Activated B cell treated with CpG ODN at 0.5 μM for 24 hours (primary cell): ENCODE results near the gene PRSS3. TPM values are rescaled to one million over a fixed set of nuclear protein-coding genes. Genes with fewer than 3 reads are reported as not detected.
"Not testable (repeated sequence)": the region's sequence is repeated elsewhere in the genome, so short reads cannot be mapped to it uniquely, and the experiment has no call there.

Source experiments
- ATAC-seq: fragments of 200-7000 bp; cut with Tn5 transposase; one replicate; pipeline ENCODE4 v1.10.0; 2021; ENCODE audit warnings: low read depth, mild to moderate bottlenecking, moderate library complexity
- CTCF ChIA-PET: fragments of 350-600 bp; sonication (Branson Sonifier 250); formaldehyde crosslinking; loops from one replicate; lab custom pipeline; 2021; ENCODE audit warnings: antibody characterized with exemption; lab: Charles Lee
- POLR2A ChIA-PET: fragments of 350-600 bp; sonication (Branson Sonifier 250); formaldehyde crosslinking; loops from one replicate; lab custom pipeline; 2021; ENCODE audit warnings: antibody characterized with exemption; lab: Charles Lee
- DNase-seq: peaks from one replicate; pipeline ENCODE4 v3.0.0; 2022
- H3K27ac Mint-ChIP-seq: one replicate; pipeline ENCODE4 v1.8.0; 2020; ENCODE audit warnings: mixed read lengths
- H3K27me3 Mint-ChIP-seq: one replicate; pipeline ENCODE4 v1.8.0; 2021; ENCODE audit warnings: mixed read lengths
- H3K36me3 Mint-ChIP-seq: one replicate; pipeline ENCODE4 v1.8.0; 2021; ENCODE audit warnings: low read depth, mixed read lengths
- H3K4me1 Mint-ChIP-seq: one replicate; pipeline ENCODE4 v1.8.0; 2021; ENCODE audit warnings: mixed read lengths
- H3K4me3 Mint-ChIP-seq: one replicate; pipeline ENCODE4 v1.8.0; 2020; ENCODE audit warnings: mild to moderate bottlenecking, mixed read lengths
- H3K9me3 Mint-ChIP-seq: one replicate; pipeline ENCODE4 v1.8.0; 2020; ENCODE audit warnings: mixed read lengths
- CTCF ChIP-seq: fragments of 200-600 bp; IDR thresholded peaks from one replicate; pipeline ENCODE4 v1.8.0; 2022; ENCODE audit warnings: antibody characterized with exemption, mild to moderate bottlenecking
- intact Hi-C: fragments of 100-400 bp; cut with micrococcal nuclease; formaldehyde crosslinking; loops from one replicate; pipeline ENCODE4 v1.15.1; 2024
- total RNA-seq: library from RNA; stranded (reverse); gene quantifications from 2 replicates; pipeline ENCODE4 v1.2.3, GENCODE V29; 2022

PRSS3 gene
- total RNA-seq, 1 donor from 2014 or later = not detected

DNA sequence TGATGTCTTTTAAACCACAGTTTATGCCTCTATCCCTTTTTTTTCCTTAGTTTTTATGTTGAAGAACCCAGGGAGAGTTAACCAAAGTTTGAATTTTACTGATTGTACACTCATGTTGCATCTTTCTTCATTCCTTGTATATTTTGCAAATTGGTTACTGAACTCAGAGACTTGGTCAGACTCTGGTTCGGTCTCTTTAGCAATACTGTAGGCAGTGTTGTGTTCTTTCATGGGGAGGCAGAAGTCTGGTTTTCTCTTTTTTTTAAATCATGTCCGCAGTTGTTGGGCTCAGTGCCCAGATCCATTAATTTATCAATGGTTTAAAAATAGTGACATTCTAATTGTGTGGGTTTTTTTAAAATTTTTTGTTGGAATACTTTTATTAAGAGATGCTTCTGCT, 45.0 kb downstream of the PRSS3 start:
- no peak for TF ChIP-seq CTCF
- H3K4me1 Mint-ChIP-seq = peaks cover 57% of the 10 kb centered on the region
- H3K27ac Mint-ChIP-seq = peak overlapping the region; percentile 35
- intact Hi-C loops = no loop called here
- H3K36me3 Mint-ChIP-seq = peaks cover 16% of the 10 kb centered on the region
- no peaks in the 10 kb centered on the region for H3K9me3 Mint-ChIP-seq
- no peaks in the 10 kb centered on the region for H3K27me3 Mint-ChIP-seq
- H3K4me3 Mint-ChIP-seq = no peak overlapping the region
- no peak for DNase-seq
- ChIA-PET CTCF (interaction anchor here (2.4 kb wide), 1 partner anchor 12 kb away, joined by 6 read pairs; no protein-coding TSS in a partner anchor), POLR2A (no interaction called here)
- ATAC-seq = no peak

DNA sequence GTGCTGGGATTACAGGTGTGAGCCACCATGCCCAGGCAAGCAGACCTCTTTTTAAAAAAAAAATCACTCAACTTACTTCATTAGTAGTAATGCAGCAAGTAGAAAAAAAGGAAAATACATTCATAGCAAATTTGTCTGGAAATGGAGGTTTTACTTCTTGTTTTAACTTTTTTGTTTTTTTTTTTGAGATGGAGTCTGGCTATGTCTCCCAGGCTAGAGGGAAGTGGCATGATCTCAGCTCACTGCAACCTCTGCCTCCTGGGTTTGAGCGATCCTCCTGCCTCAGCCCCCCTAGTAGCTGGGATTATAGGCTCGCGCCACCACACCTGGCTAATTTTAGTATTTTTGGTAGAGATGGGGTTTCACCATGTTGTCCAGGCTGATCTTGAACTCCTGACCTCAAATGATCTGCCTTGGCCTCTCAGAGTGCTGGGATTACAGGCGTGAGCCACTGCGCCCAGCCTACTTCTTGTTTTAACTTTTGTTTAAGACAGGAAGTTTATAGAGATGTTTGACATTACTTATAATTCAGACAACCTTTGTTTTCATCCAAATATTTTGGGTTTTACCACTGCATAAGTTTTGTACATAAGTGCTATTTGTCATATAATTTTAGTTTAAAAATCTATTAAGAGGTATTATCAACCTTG, 48.1 kb downstream of the PRSS3 start:
- no peaks in the 10 kb centered on the region for H3K27me3 Mint-ChIP-seq
- TF ChIP-seq CTCF = no peak
- ChIA-PET CTCF (interaction anchor here (1.1 to 2.0 kb wide), 2 partner anchors 9 to 30 kb away, joined by 4 to 9 read pairs; no protein-coding TSS in a partner anchor), POLR2A (no interaction called here)
- peaks cover 53% of the 10 kb centered on the region for H3K4me1 Mint-ChIP-seq
- no peak for ATAC-seq
- intact Hi-C loops = no loop called here
- H3K36me3 Mint-ChIP-seq = peaks cover 14% of the 10 kb centered on the region
- H3K27ac Mint-ChIP-seq = peak overlapping the region; percentile 30
- no peaks in the 10 kb centered on the region for H3K9me3 Mint-ChIP-seq
- no peak for DNase-seq
- H3K4me3 Mint-ChIP-seq = no peak overlapping the region

DNA sequence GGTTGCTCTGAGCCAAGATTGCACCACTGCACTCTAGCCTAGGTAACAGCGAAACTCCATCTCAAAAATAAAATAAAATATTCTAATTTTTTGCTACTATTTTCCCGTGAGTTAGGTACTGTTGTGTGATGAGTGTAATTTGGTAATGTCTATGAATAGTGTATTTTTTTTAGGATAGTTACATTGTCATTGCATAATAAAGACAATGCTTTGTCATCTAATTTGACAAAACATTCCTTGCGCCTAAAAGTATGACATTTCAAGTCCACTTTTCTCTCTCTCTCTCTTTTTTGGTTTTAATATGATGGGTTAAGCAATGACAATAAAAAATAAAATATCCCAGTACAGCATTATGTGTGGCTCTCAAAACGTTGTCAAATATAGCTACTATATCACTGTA, 50.9 kb downstream of the PRSS3 start:
- intact Hi-C loops = no loop called here
- no peak for TF ChIP-seq CTCF
- CTCF ChIA-PET = interaction anchor here (1.9 to 4.6 kb wide), 2 partner anchors 32 kb away, joined by 4 to 23 read pairs; no protein-coding TSS in a partner anchor
- POLR2A ChIA-PET = no interaction called here
- H3K36me3 Mint-ChIP-seq = peaks cover 7% of the 10 kb centered on the region
- no peak overlapping the region for H3K27ac Mint-ChIP-seq
- H3K4me1 Mint-ChIP-seq = peaks cover 56% of the 10 kb centered on the region
- DNase-seq = no peak
- no peaks in the 10 kb centered on the region for H3K9me3 Mint-ChIP-seq
- H3K4me3 Mint-ChIP-seq = no peak overlapping the region
- no peak for ATAC-seq
- no peaks in the 10 kb centered on the region for H3K27me3 Mint-ChIP-seq

GRCh38 chr9:33847894-33848205, 52.5 kb downstream of the PRSS3 start:
- peaks cover 51% of the 10 kb centered on the region for H3K4me1 Mint-ChIP-seq
- H3K4me3 Mint-ChIP-seq, H3K27me3 Mint-ChIP-seq, ATAC-seq, intact Hi-C loops, DNase-seq, H3K36me3 Mint-ChIP-seq, H3K27ac Mint-ChIP-seq, H3K9me3 Mint-ChIP-seq: not testable (repeated sequence)
- POLR2A ChIA-PET = interaction anchor here (1.0 kb wide), 1 partner anchor 32 kb away, joined by 4 read pairs; no protein-coding TSS in a partner anchor
- CTCF ChIA-PET = interaction anchor here (0.9 to 4.6 kb wide), 2 partner anchors 20 to 34 kb away, joined by 3 to 23 read pairs; no protein-coding TSS in a partner anchor

Other genes with a start within 250 kb of the PRSS3 start
- 28.5 and 28.9 TPM in 2 replicates for gene UBE2R2, start 21.6 kb downstream of the PRSS3 start, total RNA-seq